Left kidney (tissue), 2 donors: ENCODE results near the gene HELZ. TPM values are rescaled to one million over a fixed set of nuclear protein-coding genes. Genes with fewer than 3 reads are reported as not detected.
"Not testable (repeated sequence)": the region's sequence is repeated elsewhere in the genome, so short reads cannot be mapped to it uniquely, and the experiment has no call there.

Experiments used
- DNase-seq: peaks from one replicate; pipeline ENCODE4 v3.0.0-alpha.2; 2013
- polyA plus RNA-seq: library from polyadenylated mRNA; unstranded; fragments of 120-200 nt; gene quantifications from one replicate; pipeline ENCODE4 v1.2.1, GENCODE V29; 2013; ENCODE audit not compliant: insufficient read length

HELZ gene
- polyA plus RNA-seq, 1 donor, result 40.5 TPM

DNA sequence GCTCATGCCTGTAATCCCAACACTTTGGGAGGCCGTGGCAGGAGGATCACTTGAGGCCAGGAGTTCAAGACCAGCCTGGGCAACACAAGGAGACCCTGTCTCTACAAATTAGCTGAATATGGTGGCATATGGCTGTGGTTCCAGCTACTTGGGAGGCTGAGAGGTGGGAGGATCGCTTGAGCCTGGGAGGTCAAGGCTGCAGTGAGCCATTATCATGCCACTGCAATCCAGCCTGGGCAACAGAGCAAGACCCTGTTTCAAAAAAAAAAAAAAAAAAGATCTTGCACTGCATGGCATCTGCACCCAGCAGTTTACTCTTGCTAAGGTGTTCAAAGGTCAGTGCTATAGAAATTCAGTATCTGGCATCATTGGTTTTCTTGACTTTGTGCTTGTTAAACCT, 26.2 kb upstream of the HELZ start:
- not testable (repeated sequence) for DNase-seq

DNA sequence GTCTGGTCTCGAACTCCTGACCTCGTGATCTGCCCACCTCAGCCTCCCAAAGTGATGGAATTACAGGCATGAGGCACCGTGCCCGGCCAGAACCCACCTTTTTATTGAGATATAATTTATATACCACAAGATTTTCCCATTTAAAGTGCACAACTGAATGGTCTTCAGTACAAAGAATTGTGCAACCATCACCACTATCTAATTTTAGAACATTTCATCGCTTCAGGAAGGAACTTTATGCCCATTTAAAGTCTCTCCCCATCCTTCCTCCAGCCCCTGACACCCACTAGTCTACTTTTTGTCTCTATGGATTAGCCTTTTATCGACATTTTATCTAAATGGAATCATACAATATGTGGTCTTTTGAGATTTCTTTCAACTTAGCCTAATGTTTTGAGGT, 25.4 kb upstream of the HELZ start:
- DNase-seq, result no peak

DNA sequence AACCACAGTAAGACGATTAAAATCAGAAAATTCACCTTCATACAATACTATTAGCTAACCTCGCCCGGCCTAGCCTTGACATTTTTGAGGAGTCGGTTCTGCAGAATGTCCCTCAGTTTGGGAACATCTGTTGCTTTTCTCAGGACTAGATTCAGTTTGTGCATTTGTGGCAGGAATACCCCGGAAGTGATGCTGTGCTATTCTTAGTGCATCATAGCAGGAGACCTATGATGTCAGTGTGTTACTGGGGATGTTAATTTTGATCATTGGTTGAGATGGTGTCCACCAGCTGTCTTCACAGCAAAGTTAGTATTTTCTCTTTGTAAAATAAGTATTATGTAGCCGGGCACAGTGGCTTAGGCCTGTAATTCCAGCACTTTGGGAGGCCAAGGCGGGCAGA, 21.5 kb upstream of the HELZ start:
- DNase-seq, result no peak

DNA sequence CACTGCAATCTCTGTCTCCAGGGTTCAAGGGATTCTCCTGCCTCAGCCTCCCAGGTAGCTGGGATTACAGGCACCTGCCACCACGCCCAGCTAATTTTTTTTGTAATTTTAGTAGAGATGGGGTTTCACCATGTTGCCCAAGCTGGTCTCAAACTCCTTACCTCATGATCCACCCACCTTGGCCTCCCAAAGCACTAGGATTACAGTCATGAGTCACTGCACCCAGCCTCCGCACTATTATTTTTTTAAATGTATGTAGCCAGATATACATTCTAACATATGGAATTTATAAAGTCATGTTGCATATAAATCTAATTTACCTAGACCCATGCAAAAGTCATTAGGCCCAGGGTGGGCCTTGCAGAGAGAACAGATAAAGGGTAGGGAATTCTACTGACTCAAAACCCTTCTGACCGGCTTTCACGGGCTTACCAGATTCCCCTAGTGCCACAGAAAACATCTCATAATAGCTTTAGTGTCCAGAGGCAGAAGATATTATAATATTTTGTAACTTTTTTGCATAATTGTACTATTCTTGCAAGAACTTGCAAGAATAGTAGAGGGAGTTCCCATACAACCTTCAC, 20.5 kb upstream of the HELZ start:
- DNase-seq, result no peak

DNA sequence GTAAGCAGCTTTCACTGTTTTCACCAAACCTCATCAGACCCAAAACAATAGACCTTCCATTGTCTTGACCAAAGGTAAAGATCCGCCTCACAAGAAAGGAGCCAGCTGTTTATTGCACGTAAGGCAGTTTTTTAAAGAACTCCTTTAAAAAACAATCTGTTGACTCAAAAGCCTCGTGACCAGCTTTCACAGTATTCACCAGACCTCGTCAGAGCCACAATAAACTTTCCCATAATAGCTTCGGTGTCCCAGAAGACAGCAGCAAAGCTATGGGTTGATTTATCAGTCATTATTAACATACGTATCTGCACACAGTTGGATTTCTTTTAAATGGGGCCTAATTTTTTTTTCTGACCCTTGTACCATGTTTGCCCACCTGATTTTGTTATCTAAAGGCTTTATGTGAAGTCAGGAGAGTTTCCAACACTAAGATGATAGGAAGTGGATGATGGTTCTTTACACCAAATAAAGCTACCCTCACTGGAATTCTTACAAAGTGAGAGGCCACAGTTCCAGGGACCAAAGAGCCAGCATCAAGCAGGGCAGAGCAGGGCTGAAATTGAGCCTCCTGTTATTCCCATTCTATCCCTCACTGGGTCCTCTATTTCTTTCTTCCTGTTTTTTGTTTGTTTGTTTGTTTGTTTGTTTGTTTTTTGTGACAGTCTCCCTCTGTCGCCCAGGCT, 17.6 kb upstream of the HELZ start:
- DNase-seq, result no peak

DNA sequence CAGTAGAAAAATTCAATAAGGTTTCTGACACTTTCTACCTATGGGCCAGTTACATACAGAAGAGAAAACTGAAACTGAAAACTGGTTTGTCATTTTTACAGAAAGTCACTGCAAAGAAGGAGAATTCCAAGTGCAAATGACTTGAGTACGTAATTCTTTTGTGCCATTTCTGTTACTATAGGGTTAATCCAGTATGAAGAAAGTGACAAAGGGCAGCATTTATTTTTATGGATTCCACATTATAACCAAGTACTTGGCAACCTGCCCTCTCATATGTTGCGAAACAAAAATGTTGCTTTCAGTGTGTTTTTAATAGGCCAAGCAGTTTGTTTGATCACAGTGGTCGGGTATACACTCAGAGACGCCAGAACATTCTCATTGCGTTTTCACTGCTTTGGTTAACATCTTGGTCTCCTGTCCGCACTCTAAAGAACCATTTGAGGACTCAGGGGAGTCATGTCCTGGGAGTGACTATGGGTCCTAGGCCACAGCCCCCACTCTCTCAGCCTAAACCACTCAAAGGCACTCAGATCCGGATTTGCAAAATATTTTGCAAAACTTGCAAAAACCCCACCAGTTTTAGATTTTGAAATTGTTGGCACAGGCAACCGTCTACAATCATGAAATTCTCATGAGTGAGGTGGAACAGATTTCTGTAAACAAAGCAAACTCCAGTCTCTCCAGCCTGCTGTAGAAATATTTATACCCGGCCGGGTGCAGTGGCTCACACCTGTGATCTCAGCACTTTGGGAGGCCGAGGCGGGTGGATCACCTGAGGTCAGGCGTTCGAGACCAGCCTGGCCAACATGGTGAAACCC, 15.4 kb upstream of the HELZ start:
- DNase-seq, result no peak

DNA sequence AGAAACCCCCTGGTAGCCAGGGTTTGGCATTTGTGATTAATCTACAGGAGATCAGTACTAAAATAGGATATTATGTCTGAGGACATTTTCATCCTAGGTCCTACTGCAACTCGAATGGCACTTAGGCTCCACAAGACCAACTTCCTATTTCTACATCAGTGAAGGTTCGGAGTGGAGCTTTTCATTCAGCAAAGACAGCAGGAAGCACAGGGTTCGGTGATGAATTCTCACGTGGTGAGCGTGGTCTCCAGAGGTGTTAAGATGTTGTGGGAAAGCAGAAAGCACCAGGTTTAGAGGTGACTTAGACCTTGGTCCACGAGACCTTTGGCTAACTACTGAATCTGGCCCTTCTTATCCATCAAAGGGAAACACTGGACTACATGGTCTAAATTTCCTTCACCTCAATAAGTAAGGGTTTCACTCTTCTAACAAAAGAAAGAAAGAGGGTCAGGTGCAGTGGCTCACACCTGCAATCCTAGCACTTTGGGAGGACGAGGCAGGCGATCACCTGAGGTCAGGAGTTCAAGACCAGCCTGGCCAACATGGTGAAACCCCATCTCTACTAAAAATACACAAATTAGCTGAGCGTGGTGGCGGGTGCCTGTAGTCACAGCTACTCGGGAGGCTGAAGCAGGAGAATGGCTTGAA, 13.9 kb upstream of the HELZ start:
- DNase-seq, result no peak

DNA sequence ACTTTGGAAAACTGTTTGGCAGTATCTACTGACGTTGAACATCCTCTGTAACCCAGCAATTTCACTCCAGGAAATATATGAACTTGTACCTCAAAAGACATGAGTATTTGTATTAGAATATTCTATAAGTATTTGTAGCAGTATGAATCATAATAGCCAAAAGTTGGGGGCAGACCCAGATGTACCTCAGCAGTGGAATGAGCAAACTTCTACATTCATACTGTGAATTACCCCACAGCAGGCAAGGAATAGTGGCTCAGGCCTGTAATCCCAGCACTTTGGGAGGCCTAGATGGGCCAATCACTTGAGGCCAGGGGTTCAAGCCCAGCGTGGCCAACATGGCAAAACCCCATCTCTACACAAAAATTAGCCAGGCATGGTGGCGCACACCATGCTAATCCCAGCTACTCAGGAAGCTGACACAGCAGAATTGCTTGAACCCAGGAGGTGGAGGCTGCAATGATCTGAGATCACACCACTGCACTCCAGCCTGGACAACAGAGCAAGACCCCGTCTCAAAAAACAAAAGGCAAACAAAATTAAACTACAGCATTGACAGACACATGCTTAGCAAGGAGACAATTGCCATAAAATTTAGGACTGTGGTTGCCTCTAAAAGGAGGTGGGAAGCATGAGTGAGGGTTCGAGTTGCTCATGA, 11.2 kb upstream of the HELZ start:
- no peak for DNase-seq

DNA sequence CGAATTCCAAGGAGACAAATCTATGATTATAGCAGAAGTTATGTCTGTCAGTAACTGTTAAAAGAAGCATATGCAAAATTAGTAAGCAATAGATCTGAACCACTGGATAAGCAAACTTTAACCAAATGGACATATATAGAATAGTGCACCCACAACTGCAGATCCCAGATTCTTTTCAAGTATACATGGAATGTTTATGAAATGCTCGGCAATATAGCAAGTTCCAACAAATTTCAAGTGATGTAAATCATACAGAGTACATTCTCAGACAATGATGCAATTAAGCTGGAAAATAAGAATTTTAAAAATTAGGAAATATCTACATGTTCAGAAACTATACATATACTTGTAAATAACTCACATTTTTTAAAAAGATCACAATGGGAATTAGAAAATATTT, 8.4 kb upstream of the HELZ start:
- no peak for DNase-seq

DNA sequence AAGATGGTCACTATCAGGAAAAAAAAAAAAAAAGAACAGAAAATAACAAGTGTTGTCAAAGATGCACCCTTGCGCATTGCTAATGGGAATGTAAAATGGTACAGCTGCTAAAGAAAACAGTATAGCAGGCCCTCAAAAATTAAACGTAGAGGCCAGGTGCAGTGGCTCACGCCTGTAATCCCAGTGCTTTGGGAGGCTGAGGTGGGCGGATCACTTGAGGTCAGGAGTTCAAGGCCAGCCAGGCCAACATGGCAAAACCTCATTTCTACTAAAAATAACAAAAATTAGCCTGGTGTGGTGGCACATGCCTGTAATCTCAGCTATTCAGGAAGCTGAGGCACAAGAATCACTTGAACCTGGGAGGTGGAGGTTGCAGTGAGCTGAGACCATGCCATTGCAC, 6.6 kb upstream of the HELZ start:
- not testable (repeated sequence) for DNase-seq

DNA sequence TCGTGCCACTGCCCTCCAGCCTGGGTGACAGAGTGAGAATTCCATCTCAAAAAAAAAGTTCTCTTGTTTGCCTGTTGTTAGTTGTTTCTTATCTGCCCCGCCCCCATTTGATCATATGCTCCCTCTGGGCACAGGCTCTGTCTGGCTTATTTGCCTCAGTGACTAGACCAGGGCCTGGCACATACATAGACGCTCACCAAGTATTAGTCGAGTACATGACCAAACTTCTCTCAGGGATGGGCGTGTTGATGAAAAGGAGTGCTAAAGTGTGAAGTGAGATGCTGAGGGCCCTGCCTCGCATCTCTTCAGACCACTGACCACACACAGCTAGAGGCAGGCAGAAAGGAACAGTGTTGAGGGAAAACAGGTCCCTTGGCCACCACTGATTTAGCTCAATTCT, 3.3 kb upstream of the HELZ start:
- no peak for DNase-seq

DNA sequence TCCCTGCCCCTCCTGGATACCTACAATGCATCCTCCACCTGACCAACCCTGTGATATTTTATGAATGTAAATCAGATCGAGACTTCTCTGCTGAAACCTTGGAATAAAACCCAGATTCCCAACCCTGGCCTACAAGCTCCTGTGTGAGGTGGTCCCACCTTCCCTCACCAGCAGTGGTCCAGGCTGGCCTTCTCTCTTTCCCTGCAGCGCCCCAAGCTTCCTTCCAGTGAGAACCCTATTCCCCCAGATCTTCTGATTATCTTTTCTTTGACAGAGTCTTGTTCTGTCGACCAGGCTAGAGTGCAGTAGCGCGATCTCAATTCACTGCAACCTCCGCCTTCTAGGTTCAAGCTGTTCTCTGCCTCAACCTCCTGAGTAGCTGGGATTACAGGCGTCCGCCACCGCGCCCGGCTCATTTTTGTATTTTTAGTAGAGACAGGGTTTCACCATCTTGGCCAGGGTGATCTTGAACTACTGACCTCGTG, 2.5 kb upstream of the HELZ start:
- no peak for DNase-seq

DNA sequence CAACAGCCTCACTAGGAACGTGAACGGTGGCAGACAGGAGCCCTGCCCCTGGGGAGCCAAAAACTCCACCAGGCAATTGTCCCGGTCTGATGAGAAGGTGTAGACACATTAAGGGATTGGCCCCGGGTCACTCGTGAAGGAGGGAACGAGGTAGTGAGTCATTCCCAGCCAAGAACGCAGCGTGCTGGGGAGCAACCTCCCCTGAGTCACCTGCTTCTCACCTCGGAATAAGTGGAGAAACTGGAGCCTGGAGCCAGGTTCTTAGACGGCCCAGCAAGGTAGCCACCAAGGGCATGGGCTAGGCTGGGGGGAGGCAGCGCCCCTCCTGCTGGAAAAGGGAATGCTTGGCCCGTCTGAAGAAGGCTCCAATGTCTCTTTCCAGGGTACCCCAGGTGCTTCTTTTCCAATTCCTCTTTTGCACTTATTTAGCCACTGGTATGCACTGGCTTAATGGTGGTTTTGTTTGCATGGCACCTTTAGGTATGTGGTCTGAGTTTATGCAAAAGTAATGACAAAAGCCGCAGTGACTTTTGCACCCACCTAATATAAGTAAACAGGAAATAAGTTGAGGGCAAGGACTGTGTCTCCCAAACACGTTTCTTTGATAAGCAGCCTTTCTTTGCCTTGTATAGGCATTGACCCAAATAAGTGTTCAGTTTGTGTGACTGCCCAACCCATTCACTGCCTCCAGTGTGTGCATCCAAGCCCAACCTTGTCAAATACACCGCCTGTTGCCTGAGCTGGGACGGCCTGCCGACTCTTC, 1.8 kb upstream of the HELZ start:
- no peak for DNase-seq

DNA sequence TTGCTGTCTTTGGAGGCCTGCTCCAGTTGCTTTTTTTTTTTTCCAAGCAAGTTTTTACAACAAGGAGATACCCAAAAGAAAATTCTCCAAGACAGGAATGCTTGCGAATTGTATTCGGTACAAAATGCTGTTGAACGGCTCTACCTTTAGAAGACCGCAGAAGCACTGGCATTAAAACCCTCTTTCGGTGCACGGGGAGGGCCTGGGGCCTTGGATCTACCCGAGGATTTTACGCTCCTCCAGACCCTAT, 1.3 kb upstream of the HELZ start:
- DNase-seq, result no peak

DNA sequence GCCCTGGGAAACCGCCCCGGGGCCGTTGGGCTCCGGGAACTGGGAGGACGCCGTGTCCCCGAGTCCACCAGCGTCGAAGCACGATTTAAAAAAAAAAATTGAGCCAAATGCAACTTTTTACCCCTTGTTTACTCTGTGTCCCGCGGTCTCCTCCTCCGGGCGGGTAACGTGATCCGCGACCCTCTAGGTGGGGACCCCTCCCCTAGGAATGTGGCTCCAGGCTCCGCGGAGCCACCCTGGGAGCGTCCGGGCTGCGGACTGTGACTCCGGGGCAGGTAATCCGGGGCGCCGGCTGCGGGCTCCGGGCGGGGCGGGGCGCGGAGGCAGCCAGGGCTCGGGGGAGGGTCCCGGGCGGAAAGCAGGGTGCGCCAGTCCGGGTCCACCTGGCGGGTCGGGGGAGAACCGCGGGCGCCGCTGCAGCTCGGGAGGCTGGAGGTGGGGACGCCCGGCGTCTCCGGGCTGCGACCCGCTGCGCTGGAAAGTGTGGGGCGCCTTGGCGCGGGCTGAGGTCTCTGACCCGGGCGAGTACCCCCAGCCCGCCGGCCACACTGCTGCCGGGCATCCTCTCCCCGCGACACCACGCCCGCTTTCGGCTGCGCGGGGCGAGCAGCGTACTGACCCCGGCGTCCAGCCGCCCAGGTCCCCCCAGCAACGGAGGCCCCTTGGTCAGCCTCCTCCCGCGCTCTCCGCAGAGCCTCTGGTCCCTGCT, 852 bp upstream of the HELZ start:
- no peak for DNase-seq

DNA sequence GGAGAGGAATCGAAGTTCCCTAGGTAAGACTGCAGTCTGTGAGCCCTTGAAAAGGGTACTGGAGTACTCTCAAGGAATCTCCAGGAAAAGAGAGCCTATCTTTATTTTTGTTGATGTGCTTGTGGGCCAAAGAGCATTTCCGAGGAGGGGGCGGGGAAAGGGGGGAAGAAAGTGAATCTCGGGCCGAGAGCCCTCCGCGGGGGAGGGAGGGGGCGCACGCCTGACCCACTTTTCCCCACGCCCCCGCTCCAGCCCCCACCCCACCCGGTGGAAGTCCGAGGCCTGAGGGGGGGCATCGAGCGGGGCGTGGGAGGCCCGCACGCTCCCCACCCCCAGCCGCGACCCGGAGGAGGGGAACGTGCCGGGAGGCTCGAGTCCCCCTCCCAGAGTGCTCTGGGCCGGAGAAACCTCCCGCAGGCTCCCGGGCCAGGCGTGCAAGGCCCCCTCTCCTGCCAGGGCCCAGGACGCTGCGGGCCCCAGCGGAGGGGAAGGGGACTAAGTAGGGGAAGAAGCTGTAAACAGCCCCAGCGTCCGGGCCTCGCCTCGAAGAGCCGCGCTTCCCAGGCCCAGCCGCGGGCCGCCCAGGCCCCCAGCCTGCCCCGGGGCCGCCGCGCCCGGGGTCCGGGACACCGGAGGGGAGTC, 444 bp downstream of the HELZ start:
- no peak for DNase-seq

DNA sequence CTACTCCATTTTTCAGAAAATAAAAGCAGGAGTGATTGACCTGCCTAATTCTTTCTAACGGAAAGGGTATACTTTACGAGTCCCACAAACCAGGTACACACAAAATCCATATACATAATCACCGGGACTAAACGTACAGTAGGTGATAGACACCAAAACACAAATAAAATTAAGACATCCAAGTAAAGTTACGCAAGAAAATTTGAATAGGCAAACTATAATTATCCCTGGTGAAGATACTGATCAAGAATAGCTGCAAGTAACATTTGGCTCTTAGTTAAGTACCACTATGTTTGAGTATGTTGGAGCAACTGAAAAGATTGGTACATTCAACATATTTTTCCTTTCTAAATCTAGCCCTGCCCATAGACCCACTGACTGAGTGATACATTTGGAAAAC, 1.7 kb downstream of the HELZ start:
- DNase-seq, result no peak

DNA sequence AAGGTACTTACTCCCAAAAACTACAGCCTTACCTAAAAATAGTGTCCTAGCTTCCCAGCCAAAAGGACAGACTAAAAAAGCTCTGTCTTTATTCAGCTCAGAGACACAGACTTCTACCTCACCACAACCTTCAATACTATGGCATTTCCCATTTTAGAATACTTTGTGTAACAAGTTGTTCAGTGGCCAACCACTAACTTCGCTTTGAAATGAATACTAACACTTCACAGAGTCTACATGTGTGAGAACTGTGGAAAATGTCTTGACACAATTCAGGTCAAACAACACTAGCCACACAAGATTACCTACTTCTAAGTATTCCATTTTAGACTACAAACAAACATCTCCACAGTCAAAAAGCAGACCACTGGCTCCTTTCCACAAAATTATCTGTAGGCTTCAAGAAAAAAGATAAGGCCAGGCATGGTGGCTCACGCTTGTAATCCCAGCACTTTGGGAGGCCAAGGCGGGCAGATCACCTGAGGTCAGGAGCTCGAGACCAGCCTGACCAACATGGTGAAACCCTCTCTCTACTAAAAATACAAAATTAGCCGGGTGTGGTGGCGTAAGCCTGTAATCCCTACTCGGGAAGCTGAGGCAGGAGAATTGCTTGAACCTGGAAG, 3.2 kb downstream of the HELZ start:
- no peak for DNase-seq

DNA sequence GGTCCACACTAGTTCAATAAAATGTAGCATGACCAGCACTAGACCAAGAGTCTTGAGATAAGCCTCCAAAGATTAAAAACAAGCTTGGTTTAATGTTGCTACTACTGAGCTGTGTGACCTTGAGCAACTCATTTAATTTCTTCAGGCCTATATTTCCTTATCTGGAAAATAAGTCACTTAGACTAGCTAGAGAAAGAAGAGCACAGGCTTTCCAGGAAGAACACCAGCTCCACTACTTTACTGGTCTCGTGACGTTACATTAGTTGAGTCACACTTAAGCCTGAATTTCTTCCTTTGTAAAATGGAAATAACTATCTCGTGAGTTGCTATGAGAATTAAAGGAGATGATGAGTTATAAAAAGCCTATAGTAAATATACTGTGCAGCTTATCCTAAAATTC, 5.4 kb downstream of the HELZ start:
- no peak for DNase-seq

DNA sequence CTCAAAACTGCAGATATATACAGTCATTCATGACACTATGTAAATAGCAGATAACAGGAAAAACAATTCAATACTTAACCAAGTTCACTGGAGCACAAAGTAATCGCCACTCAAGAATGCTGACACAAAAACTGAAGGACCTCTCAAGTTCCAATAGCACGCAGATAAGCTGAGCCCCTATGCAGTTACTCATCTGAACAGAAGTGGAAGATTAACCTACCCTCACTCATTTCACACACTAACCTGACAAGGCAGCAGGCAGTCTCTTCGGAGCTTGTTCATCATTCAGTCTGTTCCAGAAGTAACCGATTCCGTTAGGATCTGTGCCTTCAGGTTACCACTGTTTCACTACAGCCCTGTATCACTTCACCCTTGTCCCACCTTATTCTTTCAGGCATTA, 6.0 kb downstream of the HELZ start:
- DNase-seq, result no peak
